ENCODE results near the gene DHCR24. TPM values are rescaled to one million over a fixed set of nuclear protein-coding genes. Genes with fewer than 3 reads are reported as not detected.

The DHCR24 gene
- total and polyA plus RNA-seq, 2 of the 13 experiments (the other 11 are each of a cell fraction or from before 2014, with no cell fraction given) = 374 to 448 TPM

DNA sequence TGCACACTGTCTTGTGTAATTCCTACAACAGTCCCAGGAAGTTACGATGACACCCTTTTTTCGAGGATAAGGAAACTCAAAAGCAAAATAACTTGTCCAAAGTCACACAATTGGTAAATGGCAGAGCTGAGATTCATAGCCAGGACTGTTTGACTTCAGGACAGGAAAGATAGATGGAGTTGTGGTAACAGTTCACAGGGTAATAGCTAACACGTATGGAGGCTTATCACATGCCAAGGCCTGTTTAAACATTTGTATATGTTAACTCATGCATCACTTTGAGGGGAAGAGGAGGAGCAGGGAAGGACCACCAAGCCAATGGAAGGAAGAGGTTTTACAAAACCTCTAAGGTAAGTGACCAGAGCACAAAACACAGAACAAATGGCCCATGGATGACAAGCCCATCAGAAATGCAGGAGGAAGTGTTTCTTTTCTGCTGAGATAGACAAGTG lies 2.8 kb downstream of the DHCR24 start (continued):
- TF ChIP-seq ZNF75D (CRISPR knock-in tag; IDR thresholded peaks at IDR 0.05; ENCODE audit: borderline replicate concordance) = no peak
- TF ChIP-seq GABPB1 (CRISPR knock-in tag; IDR thresholded peaks at IDR 0.05) = no peak; the same call in 1 of the 2 replicates
- TF ChIP-seq ZNF501 (CRISPR knock-in tag; IDR thresholded peaks at IDR 0.05) = no peak
- TF ChIP-seq SAP130 (CRISPR knock-in tag; IDR thresholded peaks at IDR 0.05; ENCODE audit: low read depth) = peak; percentile 73; the same call in 1 of the 2 replicates
- 0 out of 2 replicates have a peak, but pooled peaks have one; percentile 16 for TF ChIP-seq ZFX (CRISPR knock-in tag; IDR thresholded peaks at IDR 0.05; ENCODE audit: low read depth)
- 0 out of 2 replicates have a peak, but pooled peaks have one; percentile 17 for TF ChIP-seq ZSCAN30 (CRISPR knock-in tag; IDR thresholded peaks at IDR 0.05)
- TF ChIP-seq, protein P1, sequence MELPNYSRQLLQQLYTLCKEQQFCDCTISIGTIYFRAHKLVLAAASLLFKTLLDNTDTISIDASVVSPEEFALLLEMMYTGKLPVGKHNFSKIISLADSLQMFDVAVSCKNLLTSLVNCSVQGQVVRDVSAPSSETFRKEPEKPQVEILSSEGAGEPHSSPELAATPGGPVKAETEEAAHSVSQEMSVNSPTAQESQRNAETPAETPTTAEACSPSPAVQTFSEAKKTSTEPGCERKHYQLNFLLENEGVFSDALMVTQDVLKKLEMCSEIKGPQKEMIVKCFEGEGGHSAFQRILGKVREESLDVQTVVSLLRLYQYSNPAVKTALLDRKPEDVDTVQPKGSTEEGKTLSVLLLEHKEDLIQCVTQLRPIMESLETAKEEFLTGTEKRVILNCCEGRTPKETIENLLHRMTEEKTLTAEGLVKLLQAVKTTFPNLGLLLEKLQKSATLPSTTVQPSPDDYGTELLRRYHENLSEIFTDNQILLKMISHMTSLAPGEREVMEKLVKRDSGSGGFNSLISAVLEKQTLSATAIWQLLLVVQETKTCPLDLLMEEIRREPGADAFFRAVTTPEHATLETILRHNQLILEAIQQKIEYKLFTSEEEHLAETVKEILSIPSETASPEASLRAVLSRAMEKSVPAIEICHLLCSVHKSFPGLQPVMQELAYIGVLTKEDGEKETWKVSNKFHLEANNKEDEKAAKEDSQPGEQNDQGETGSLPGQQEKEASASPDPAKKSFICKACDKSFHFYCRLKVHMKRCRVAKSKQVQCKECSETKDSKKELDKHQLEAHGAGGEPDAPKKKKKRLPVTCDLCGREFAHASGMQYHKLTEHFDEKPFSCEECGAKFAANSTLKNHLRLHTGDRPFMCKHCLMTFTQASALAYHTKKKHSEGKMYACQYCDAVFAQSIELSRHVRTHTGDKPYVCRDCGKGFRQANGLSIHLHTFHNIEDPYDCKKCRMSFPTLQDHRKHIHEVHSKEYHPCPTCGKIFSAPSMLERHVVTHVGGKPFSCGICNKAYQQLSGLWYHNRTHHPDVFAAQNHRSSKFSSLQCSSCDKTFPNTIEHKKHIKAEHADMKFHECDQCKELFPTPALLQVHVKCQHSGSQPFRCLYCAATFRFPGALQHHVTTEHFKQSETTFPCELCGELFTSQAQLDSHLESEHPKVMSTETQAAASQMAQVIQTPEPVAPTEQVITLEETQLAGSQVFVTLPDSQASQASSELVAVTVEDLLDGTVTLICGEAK (IDR thresholded peaks at IDR 0.05) = no peak
- TF ChIP-seq, protein P1 (CRISPR knock-in tag; IDR thresholded peaks at IDR 0.05) = no peak
- TF ChIP-seq PHF21A (CRISPR knock-in tag; IDR thresholded peaks at IDR 0.05) = 0 out of 2 replicates have a peak, but pooled peaks have one; percentile 26
- TF ChIP-seq U2AF2 (IDR thresholded peaks at IDR 0.05; ENCODE audit: low read depth, low read length) = no peak
- TF ChIP-seq ZNF567 (CRISPR knock-in tag; IDR thresholded peaks at IDR 0.05; ENCODE audit: borderline replicate concordance) = no peak
- 0 out of 2 replicates have a peak, but pooled peaks have one; percentile 6 for TF ChIP-seq ATF5 (CRISPR knock-in tag; IDR thresholded peaks at IDR 0.05; ENCODE audit: low read depth)
- 0 out of 2 replicates have a peak, but pooled peaks have one; percentile 38 for TF ChIP-seq TBX2 (CRISPR knock-in tag; IDR thresholded peaks at IDR 0.05; ENCODE audit: borderline replicate concordance)
- no peak for TF ChIP-seq ZNF605 (CRISPR knock-in tag; IDR thresholded peaks at IDR 0.05)
- TF ChIP-seq JUNB (CRISPR knock-in tag; IDR thresholded peaks at IDR 0.05; ENCODE audit: borderline replicate concordance) = peak; percentile 30; the same call in 1 of the 2 replicates
- TF ChIP-seq MXD4 (CRISPR knock-in tag; IDR thresholded peaks at IDR 0.05) = 0 out of 2 replicates have a peak, but pooled peaks have one; percentile 26
- no peak for TF ChIP-seq PLRG1 (conservative IDR thresholded peaks at IDR 0.05)
- TF ChIP-seq RNF219 (CRISPR knock-in tag; IDR thresholded peaks at IDR 0.05) = 0 out of 2 replicates have a peak, but pooled peaks have one; percentile 66
- TF ChIP-seq REL (CRISPR knock-in tag; conservative IDR thresholded peaks at IDR 0.05) = 0 out of 2 replicates have a peak, but pooled peaks have one; percentile 38

Data from HepG2 (cell line).